B cell (primary cell): ENCODE measurements around the gene MNX1. TPM values are rescaled to one million over a fixed set of nuclear protein-coding genes. Genes with fewer than 3 reads are reported as not detected.

Source experiments
- ATAC-seq: fragments of 200-7000 bp; cut with Tn5 transposase; one replicate; pipeline ENCODE4 v1.10.0; 2021; ENCODE audit warnings: low read depth, mild to moderate bottlenecking, moderate number of reproducible peaks, moderate library complexity
- CTCF ChIA-PET: fragments of 350-600 bp; sonication (Branson Sonifier 250); formaldehyde crosslinking; loops from one replicate; lab custom pipeline; 2021; ENCODE audit warnings: antibody characterized with exemption, inconsistent platforms; lab: Charles Lee
- POLR2A ChIA-PET: fragments of 350-600 bp; sonication (Branson Sonifier 250); formaldehyde crosslinking; loops from one replicate; lab custom pipeline; 2021; ENCODE audit warnings: antibody characterized with exemption; lab: Charles Lee
- DNase-seq: peaks from one replicate; pipeline ENCODE4 v3.0.0; 2013
- H2AFZ ChIP-seq: 2 replicates; pipeline ENCODE4 v1.6.1; 2012; ENCODE audit warnings: mild to moderate bottlenecking, low read depth, low read length; ENCODE audit not compliant: insufficient read depth, poor library complexity, severe bottlenecking
- H3K27ac ChIP-seq, 2 donors: 1 replicate in 1 of 2; 2 replicates in 1 of 2; pipeline ENCODE4 v1.5.1; 2012 to 2013; ENCODE audit warnings: low read length in 2 of 2, mild to moderate bottlenecking in 2 of 2, moderate library complexity in 1 of 2
- H3K27me3 ChIP-seq, 4 experiments: fragments of 200-600 bp in 1 of 4; sonication (generic) in 1 of 4; replicated peaks in 1 of 4; 1 replicate in 2 of 4; 2 replicates in 2 of 4; pipeline versions ENCODE4 v1.6.1 to v1.7.0; 2013 to 2016; ENCODE audit warnings: low read length in 3 of 4, mild to moderate bottlenecking in 2 of 4, mixed read lengths in 1 of 4, moderate library complexity in 1 of 4; ENCODE audit not compliant: insufficient read depth in 4 of 4, control insufficient read depth in 3 of 4; ENCODE audit errors: control extremely low read depth in 1 of 4
- H3K36me3 ChIP-seq, 2 experiments: replicated peaks in 1 of 2; 1 replicate in 1 of 2; 2 replicates in 1 of 2; pipeline versions ENCODE4 v1.6.1 to v1.7.1; 2013; ENCODE audit warnings: low read length in 1 of 2; ENCODE audit not compliant: insufficient read depth in 2 of 2, control insufficient read depth in 1 of 2; ENCODE audit errors: control extremely low read depth in 1 of 2, extremely low read depth in 1 of 2
- H3K4me1 ChIP-seq, 2 donors: fragments of 200-600 bp in 1 of 2; sonication (generic) in 1 of 2; 1 replicate in 1 of 2; 2 replicates in 1 of 2; pipeline versions ENCODE4 v1.5.1 to v1.6.1; 2013 to 2017; ENCODE audit warnings: low read length in 2 of 2; ENCODE audit not compliant: control insufficient read depth in 2 of 2, insufficient read depth in 2 of 2
- H3K4me2 ChIP-seq: replicated peaks from 2 replicates; pipeline ENCODE3; 2012; ENCODE audit warnings: mild to moderate bottlenecking, low read depth, low read length; ENCODE audit not compliant: poor library complexity, severe bottlenecking
- H3K4me3 ChIP-seq, 5 experiments: fragments of 200-600 bp in 1 of 5; sonication (generic) in 1 of 5; 1 replicate in 3 of 5; 2 replicates in 2 of 5; pipeline versions ENCODE4 v1.5.1 to v1.7.0; 2011 to 2016; ENCODE audit warnings: low read length in 4 of 5, mild to moderate bottlenecking in 4 of 5, low read depth in 2 of 5, control low read depth in 1 of 5, moderate library complexity in 1 of 5; ENCODE audit not compliant: insufficient read depth in 1 of 5; ENCODE audit errors: control extremely low read depth in 1 of 5, extremely low read depth in 1 of 5
- H3K79me2 ChIP-seq: fragments of 200-600 bp; sonication (generic); one replicate; pipeline ENCODE4 v1.6.0; 2016; ENCODE audit warnings: low read length; ENCODE audit not compliant: control insufficient read depth, insufficient read depth
- H3K9ac ChIP-seq: fragments of 200-600 bp; sonication (generic); 2 replicates; pipeline ENCODE4 v1.6.1; 2017; ENCODE audit warnings: mild to moderate bottlenecking, low read length, moderate library complexity
- H3K9me3 ChIP-seq, 3 donors: one replicate each; pipeline versions ENCODE4 v1.6.1 to v1.7.1; 2013; ENCODE audit warnings: low read length in 2 of 3; ENCODE audit not compliant: control insufficient read depth in 2 of 3, insufficient read depth in 1 of 3; ENCODE audit errors: control extremely low read depth in 1 of 3
- H4K20me1 ChIP-seq: 2 replicates; pipeline ENCODE4 v1.6.0; 2012; ENCODE audit warnings: mild to moderate bottlenecking, low read length; ENCODE audit not compliant: insufficient read depth, control insufficient read depth, poor library complexity, severe bottlenecking
- H3K27ac Mint-ChIP-seq: one replicate; pipeline ENCODE4 v1.8.0; 2021; ENCODE audit warnings: mixed read lengths
- H3K27me3 Mint-ChIP-seq: one replicate; pipeline ENCODE4 v1.8.0; 2021; ENCODE audit warnings: mixed read lengths
- H3K4me1 Mint-ChIP-seq: one replicate; pipeline ENCODE4 v1.8.0; 2021; ENCODE audit warnings: mixed read lengths
- H3K4me3 Mint-ChIP-seq: one replicate; pipeline ENCODE4 v1.8.0; 2021; ENCODE audit warnings: mixed read lengths
- H3K9me3 Mint-ChIP-seq: one replicate; pipeline ENCODE4 v1.8.0; 2022; ENCODE audit warnings: mixed read lengths; ENCODE audit not compliant: insufficient read depth
- CTCF ChIP-seq: fragments of 200-600 bp; IDR thresholded peaks from one replicate; pipeline ENCODE4 v1.8.0; 2022; ENCODE audit warnings: antibody characterized with exemption, mild to moderate bottlenecking
- EZH2 ChIP-seq: IDR thresholded peaks from 2 replicates; pipeline ENCODE4 v1.6.1; 2012; ENCODE audit warnings: borderline replicate concordance, low read depth, mild to moderate bottlenecking, moderate library complexity, low read length; ENCODE audit not compliant: insufficient read depth, poor library complexity, severe bottlenecking
- WGBS: methylation state at CpG from one replicate; pipeline ENCODE4 v1.1.5; 2013; ENCODE audit warnings: missing lambda C conversion rate; ENCODE audit not compliant: insufficient coverage; 5-methylcytosine and 5-hydroxymethylcytosine counted together
- intact Hi-C: fragments of 100-400 bp; cut with micrococcal nuclease; formaldehyde crosslinking; loops from one replicate; pipeline ENCODE4 v1.10.0; 2022
- polyA plus RNA-seq: library from polyadenylated mRNA; depleted of rRNA; stranded (reverse); fragments of >200 nt; gene quantifications from 2 replicates; pipeline ENCODE4 v1.2.3, GENCODE V29; 2012
- total RNA-seq, 2 donors: library from RNA; stranded (reverse); fragments of 120-200 nt in 1 of 2; gene quantifications; 1 replicate in 1 of 2; 2 replicates in 1 of 2; pipeline versions ENCODE4 v1.2.3 to v1.2.4, GENCODE V29; 2013 to 2022

The MNX1 gene
- total and polyA plus RNA-seq, 2 donors (not counting 1 experiment from before 2014, with no cell fraction given): not detected

GRCh38 chr7:157024716-157025115 lies 14.3 kb upstream of the MNX1 start:
- CTCF ChIA-PET: no interaction called here
- Histone ChIP-seq H3K4me2 (no peak overlapping the region), H3K79me2 (no peaks in the 10 kb centered on the region), H3K27me3 (peaks cover 0 to 55% (median 40%) of the 10 kb centered on the region in 4 experiments), H3K4me3 (no peak overlapping the region), H3K4me1 (peaks cover 13 to 16% of the 10 kb centered on the region in 2 donors), H3K9me3 (peaks cover 0 to 16% (median 0%) of the 10 kb centered on the region in 3 donors), H3K9ac (no peak overlapping the region), H2AFZ (no peak overlapping the region), H3K36me3 (no peaks in the 10 kb centered on the region), H3K27ac (no peak overlapping the region), H4K20me1 (no peaks in the 10 kb centered on the region)
- peaks cover 7% of the 10 kb centered on the region for H3K4me1 Mint-ChIP-seq
- WGBS: 93% methylated on average over 2 of the region's 3 CpGs
- TF ChIP-seq EZH2 (no peak), CTCF (no peak)
- H3K4me3 Mint-ChIP-seq: no peak overlapping the region
- H3K27me3 Mint-ChIP-seq: peaks cover 75% of the 10 kb centered on the region
- POLR2A ChIA-PET: no interaction called here
- intact Hi-C loops: no loop called here
- DNase-seq (no peak), ATAC-seq (no peak)
- no peak overlapping the region for H3K27ac Mint-ChIP-seq
- no peaks in the 10 kb centered on the region for H3K9me3 Mint-ChIP-seq

GRCh38 chr7:157023589-157023905 lies 13.1 kb upstream of the MNX1 start:
- H3K4me2 ChIP-seq: no peak overlapping the region
- H3K27me3 Mint-ChIP-seq: peaks cover 69% of the 10 kb centered on the region
- peaks cover 0 to 25% (median 0%) of the 10 kb centered on the region in 3 donors for H3K9me3 ChIP-seq
- no peak overlapping the region for H3K9ac ChIP-seq
- 40% methylated on average over 2 of the region's 4 CpGs for WGBS
- no peaks in the 10 kb centered on the region for H3K36me3 ChIP-seq
- H3K9me3 Mint-ChIP-seq: no peaks in the 10 kb centered on the region
- peaks cover 12% of the 10 kb centered on the region for H3K4me1 Mint-ChIP-seq
- TF ChIP-seq EZH2 (no peak), CTCF (no peak)
- no peak overlapping the region for H2AFZ ChIP-seq
- ChIA-PET CTCF (no interaction called here), POLR2A (no interaction called here)
- H3K4me3 Mint-ChIP-seq: no peak overlapping the region
- no peak for DNase-seq
- H3K4me3 ChIP-seq: no peak overlapping the region
- peaks cover 21 to 22% of the 10 kb centered on the region in 2 donors for H3K4me1 ChIP-seq
- no peak for ATAC-seq
- H3K27me3 ChIP-seq: peaks cover 0 to 65% (median 46%) of the 10 kb centered on the region in 4 experiments
- no peak overlapping the region for H3K27ac Mint-ChIP-seq
- H3K27ac ChIP-seq: no peak overlapping the region
- H4K20me1 ChIP-seq: no peaks in the 10 kb centered on the region
- no peaks in the 10 kb centered on the region for H3K79me2 ChIP-seq
- intact Hi-C loops: no loop called here
